Activated CD8-positive, alpha-beta memory T cell treated with anti-CD3 and anti-CD28 coated beads for 48 hours (primary cell): Measurements from ENCODE around the gene MAD1L1.

Source experiments
- DNase-seq, 3 experiments: peaks; one replicate each; pipeline ENCODE4 v3.0.0-alpha.2; 2020; ENCODE audit warnings: low read depth in 2 of 3, low spot score in 2 of 3

MAD1L1 gene

GRCh38 chr7:2158331-2159175 lies 74.2 kb downstream of the MAD1L1 start:
- DNase-seq = no peak

- no peak for DNase-seq
Observed at GRCh38 chr7:2157473-2158279, 75.1 kb downstream of the MAD1L1 start.

- no peak for DNase-seq
Observed at GRCh38 chr7:2156756-2157472, 75.8 kb downstream of the MAD1L1 start.

GRCh38 chr7:2154831-2155230 lies 77.9 kb downstream of the MAD1L1 start:
- DNase-seq = no peak

- no peak for DNase-seq
Observed at GRCh38 chr7:2154121-2154520, 78.6 kb downstream of the MAD1L1 start.

GRCh38 chr7:2152646-2153045 lies 80.1 kb downstream of the MAD1L1 start:
- no peak for DNase-seq

GRCh38 chr7:2151801-2152612 lies 80.7 kb downstream of the MAD1L1 start:
- no peak for DNase-seq

- no peak for DNase-seq
Observed at GRCh38 chr7:2151237-2151636, 81.5 kb downstream of the MAD1L1 start.

- no peak for DNase-seq
Observed at GRCh38 chr7:2150445-2150815, 82.3 kb downstream of the MAD1L1 start.

GRCh38 chr7:2149672-2150444 lies 82.9 kb downstream of the MAD1L1 start:
- no peak for DNase-seq

- DNase-seq = no peak
Observed at GRCh38 chr7:2148814-2149213, 83.9 kb downstream of the MAD1L1 start.

GRCh38 chr7:2148189-2148588 lies 84.6 kb downstream of the MAD1L1 start:
- DNase-seq = no peak

- no peak for DNase-seq
Observed at GRCh38 chr7:2146676-2147472, 85.9 kb downstream of the MAD1L1 start.

- DNase-seq = no peak
Observed at GRCh38 chr7:2145835-2146580, 86.7 kb downstream of the MAD1L1 start.

GRCh38 chr7:2144926-2145325 lies 87.8 kb downstream of the MAD1L1 start:
- DNase-seq = no peak

GRCh38 chr7:2143981-2144595 lies 88.7 kb downstream of the MAD1L1 start:
- DNase-seq = no peak

- DNase-seq = no peak
Observed at GRCh38 chr7:2143450-2143849, 89.3 kb downstream of the MAD1L1 start.

GRCh38 chr7:2142386-2142785 lies 90.4 kb downstream of the MAD1L1 start:
- DNase-seq = no peak
